Upper lobe of right lung (tissue), 1 donor: ENCODE data around the gene SLC29A2. TPM values are rescaled to one million over a fixed set of nuclear protein-coding genes. Genes with fewer than 3 reads are reported as not detected.

Source experiments
- ATAC-seq: fragments of 200-7000 bp; cut with Tn5 transposase; one replicate; pipeline ENCODE4 v1.9.1; 2020; ENCODE audit warnings: mild to moderate bottlenecking, moderate library complexity
- DNase-seq: peaks from one replicate; pipeline ENCODE4 v3.0.0-alpha.2; 2020
- H3K27ac ChIP-seq: fragments of 200-600 bp; one replicate; pipeline ENCODE4 v1.8.0; 2022
- H3K27me3 ChIP-seq: fragments of 200-600 bp; one replicate; pipeline ENCODE4 v1.8.0; 2022; ENCODE audit warnings: mild to moderate bottlenecking
- H3K36me3 ChIP-seq: fragments of 200-600 bp; one replicate; pipeline ENCODE4 v1.8.0; 2022
- H3K4me1 ChIP-seq: fragments of 200-600 bp; one replicate; pipeline ENCODE4 v1.8.0; 2022
- H3K4me3 ChIP-seq: fragments of 200-600 bp; one replicate; pipeline ENCODE4 v1.8.0; 2022; ENCODE audit warnings: mild to moderate bottlenecking
- H3K9me3 ChIP-seq: fragments of 200-600 bp; one replicate; pipeline ENCODE4 v1.8.0; 2022
- intact Hi-C: fragments of 100-400 bp; cut with DNase I; formaldehyde crosslinking; loops from one replicate; pipeline ENCODE4 v1.11.0; 2022
- total RNA-seq: library from RNA; stranded (reverse); fragmentation: NEBNext Ultra II Directional; extraction: Animal tissue kit (Norgen Biotek cat#: 25700); gene quantifications from one replicate; pipeline ENCODE4 v1.2.1, GENCODE V29; 2021
- TF ChIP-seq, protein P1 (sequence below): fragments of 200-600 bp; IDR thresholded peaks from one replicate; pipeline ENCODE4 v1.8.0; 2022; ENCODE audit warnings: antibody characterized with exemption
- donor health status: DM: no; HTN: yes; CAD: no; lungs with severe emphysema.

Gene SLC29A2
- total RNA-seq, 1 donor from 2014 or later, result 14.2 TPM

DNA sequence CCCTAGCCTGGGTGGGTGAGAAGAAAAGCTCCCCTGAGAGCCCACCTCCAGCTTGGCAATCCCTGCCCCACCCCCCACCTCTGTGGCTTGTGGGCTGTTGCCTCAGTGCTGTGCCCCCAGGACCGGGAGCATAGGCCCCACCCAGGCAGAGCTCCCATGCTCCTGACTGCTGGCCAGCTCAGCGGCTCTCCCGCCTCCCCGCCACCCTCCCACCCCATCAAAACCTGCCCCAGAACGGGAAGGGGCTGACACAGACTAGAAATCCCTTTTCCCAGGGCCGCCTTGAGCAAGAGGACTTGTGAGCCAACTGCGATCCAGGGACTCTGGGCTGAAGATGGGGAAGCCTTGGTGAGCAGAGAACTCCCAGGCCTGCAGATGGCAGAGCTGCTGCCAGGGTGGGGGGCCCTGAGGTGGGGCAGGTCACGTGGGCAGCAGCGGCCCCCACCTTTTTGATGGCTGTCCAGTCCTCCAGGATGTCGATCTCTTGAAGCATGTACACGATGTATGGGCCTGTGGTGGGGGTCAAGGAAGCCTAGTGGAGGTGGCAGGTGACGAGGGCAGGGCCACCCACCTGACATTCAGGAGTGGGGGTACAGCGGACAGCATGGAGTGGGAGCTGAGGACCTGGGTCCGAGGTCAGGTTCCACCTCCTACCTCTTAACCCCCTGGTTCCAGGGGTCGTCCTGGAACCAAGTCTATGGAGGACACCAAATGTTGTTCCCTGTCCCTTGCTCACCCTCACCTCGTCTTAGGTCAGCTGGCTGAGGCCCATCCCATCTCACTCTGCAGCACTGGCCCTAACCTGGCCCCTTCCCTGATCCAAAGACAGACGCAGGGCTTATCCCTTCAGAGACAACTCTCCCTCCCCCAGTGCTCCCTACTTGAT, 33.0 kb downstream of the SLC29A2 start:
- H3K4me3 ChIP-seq, result no peak overlapping the region
- no peak overlapping the region for H3K27ac ChIP-seq
- intact Hi-C loops, result no loop called here
- TF ChIP-seq, protein P1, sequence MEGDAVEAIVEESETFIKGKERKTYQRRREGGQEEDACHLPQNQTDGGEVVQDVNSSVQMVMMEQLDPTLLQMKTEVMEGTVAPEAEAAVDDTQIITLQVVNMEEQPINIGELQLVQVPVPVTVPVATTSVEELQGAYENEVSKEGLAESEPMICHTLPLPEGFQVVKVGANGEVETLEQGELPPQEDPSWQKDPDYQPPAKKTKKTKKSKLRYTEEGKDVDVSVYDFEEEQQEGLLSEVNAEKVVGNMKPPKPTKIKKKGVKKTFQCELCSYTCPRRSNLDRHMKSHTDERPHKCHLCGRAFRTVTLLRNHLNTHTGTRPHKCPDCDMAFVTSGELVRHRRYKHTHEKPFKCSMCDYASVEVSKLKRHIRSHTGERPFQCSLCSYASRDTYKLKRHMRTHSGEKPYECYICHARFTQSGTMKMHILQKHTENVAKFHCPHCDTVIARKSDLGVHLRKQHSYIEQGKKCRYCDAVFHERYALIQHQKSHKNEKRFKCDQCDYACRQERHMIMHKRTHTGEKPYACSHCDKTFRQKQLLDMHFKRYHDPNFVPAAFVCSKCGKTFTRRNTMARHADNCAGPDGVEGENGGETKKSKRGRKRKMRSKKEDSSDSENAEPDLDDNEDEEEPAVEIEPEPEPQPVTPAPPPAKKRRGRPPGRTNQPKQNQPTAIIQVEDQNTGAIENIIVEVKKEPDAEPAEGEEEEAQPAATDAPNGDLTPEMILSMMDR, result no peak
- no peak for ATAC-seq
- H3K4me1 ChIP-seq, result peaks cover 27% of the 10 kb centered on the region
- H3K36me3 ChIP-seq, result peaks cover 38% of the 10 kb centered on the region
- no peaks in the 10 kb centered on the region for H3K27me3 ChIP-seq
- H3K9me3 ChIP-seq, result no peaks in the 10 kb centered on the region
- peak; percentile 42 for DNase-seq

DNA sequence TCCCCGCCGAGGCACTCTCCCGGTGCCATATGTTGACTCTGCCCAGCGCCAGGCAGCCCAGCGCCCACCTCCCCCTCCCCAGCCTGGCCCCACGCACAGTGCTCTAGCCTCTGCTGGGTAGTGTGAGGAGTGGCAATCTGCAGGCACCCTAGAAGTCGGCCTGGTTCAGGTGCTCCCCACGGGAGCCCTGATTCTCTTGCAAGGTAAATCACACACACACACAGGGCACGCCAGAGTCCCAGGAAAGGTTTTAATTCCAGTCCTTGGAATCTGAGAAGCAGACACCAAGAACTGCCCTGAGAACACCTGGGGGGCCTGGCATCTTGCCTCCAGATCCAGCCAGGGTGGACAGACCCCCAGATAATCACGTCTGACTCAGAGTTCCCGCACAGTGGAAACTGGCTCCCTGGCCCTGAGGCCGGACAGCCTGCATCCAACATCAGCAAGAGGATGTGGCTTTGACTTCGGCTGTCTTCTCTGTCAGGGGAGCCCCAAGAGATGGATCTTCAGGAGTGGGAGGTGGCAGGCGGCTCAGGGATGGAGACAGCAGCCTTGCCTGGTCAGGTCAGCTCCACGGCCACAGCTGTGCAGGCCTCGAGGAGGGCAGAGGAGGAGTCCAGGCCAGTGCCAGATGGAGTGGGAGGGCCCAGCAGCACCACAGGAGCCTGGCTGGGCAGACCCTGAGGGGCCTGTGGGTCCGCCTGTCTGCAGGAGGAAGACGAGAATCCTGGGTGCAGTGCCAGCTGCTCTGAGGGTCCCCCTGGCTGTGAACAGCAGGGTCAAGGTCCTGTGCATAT, 34.3 kb downstream of the SLC29A2 start:
- TF ChIP-seq, protein P1, result no peak
- intact Hi-C loops, result no loop called here
- Histone ChIP-seq H3K4me1 (peaks cover 25% of the 10 kb centered on the region), H3K27me3 (no peaks in the 10 kb centered on the region), H3K9me3 (no peaks in the 10 kb centered on the region), H3K4me3 (no peak overlapping the region), H3K27ac (peak overlapping the region; percentile 75), H3K36me3 (peaks cover 46% of the 10 kb centered on the region)
- ATAC-seq, result no peak
- peak; percentile 63 for DNase-seq

DNA sequence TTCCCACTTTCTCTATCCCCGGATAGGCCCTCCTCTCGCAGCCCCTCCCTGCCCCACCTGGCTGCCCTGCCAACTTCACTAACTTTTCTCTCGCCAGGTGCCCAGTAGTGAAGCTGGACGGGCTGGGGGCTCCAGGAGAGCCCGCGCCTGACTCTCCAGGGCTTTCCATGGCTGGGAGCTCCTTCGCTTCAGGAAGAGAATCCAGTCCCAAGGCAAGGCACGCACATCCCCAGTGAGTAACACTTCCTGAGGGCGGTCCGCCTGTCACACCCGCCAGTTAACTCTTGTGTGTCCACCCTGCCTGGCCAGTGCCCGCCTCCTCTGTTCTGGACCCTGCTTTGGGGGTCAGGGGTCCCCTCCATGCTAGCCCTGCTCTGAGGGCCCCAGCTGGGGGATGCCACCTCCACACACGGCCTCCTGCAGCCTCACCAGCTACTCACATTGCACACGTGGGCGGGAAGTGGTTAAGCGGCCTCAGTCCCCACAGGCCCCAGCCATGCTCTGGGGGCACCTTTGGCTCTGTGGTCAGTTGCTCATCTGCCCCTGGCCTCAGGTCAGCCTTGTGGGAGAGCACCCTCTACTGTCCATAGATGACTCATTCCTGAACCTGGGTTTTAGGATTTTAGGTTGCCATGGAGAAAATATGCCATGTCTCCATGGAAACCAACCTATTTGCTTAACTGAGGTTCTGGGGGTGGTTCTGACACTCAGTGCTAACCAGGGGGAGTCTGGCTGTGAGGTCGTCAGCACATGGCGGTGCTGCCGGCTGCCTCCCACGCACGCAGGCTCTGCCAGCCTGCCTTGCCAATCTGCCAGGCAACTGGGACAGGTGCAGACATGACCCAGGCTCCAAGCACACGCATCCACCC, 35.1 kb downstream of the SLC29A2 start, which contains the start of gene RIN1:
RIN1 (minus strand) TSS at position 201 of the 869 bp plus-strand sequence; CDS start at position 169, 32 bp downstream.
- intact Hi-C loops, result no loop called here
- Histone ChIP-seq H3K27me3 (no peaks in the 10 kb centered on the region), H3K36me3 (peaks cover 44% of the 10 kb centered on the region), H3K27ac (peak within 1 kb of the TSS; percentile 75), H3K9me3 (no peaks in the 10 kb centered on the region), H3K4me1 (peaks cover 25% of the 10 kb centered on the region), H3K4me3 (peak within 1 kb of the TSS; percentile 73)
- TF ChIP-seq, protein P1, result peak; percentile 36
- ATAC-seq, result peak; percentile 70
- DNase-seq, result peak; percentile 78

DNA sequence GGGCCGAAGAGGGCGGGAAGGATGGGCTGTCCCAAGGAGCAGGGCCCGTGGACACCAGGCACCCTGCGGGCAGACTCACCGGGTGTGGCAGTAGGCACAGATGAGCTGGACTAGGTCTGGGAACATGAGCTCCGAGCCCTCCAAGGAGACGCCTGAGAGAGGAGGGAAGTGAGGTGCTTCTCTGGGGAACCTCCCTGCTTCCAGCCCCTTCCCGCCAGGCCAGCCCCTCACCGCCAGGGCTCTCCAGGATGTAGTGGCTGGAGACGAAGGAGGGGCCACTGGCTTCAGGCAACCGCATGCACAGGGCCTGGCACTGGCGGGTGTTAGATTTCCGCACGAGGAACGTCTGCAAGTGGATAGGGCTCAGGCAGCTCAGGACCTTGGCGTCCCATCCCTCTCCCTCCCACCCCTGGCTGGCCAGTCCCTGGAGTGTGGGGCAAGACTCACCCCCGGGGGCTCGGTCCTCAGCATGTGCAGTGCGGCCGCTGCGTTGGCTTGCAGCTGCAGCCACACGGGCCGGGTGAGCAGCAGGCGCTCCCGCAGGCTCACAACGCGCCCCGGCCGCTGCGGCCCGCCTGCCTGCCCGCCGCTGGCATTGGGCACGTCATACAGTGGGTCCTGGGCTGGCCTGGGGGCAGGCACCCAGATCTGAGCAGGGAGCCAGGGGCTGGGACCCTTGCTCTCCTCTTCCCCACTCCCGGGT, 35.9 kb downstream of the SLC29A2 start:
- DNase-seq, result peak; percentile 71
- TF ChIP-seq, protein P1, result no peak
- intact Hi-C loops, result no loop called here
- Histone ChIP-seq H3K4me1 (peaks cover 25% of the 10 kb centered on the region), H3K27ac (peak overlapping the region; percentile 75), H3K27me3 (no peaks in the 10 kb centered on the region), H3K4me3 (peak overlapping the region; percentile 73), H3K9me3 (no peaks in the 10 kb centered on the region), H3K36me3 (peaks cover 36% of the 10 kb centered on the region)
- ATAC-seq, result peak; percentile 13
